ENCODE data around the gene FES. TPM values are rescaled to one million over a fixed set of nuclear protein-coding genes. Genes with fewer than 3 reads are reported as not detected.

Gene FES
- total RNA-seq, 2 donors from 2014 or later, result 54.2 to 86.3 TPM

GRCh38 chr15:90862964-90863778 lies 21.1 kb upstream of the FES start:
- Histone ChIP-seq H3K4me1 (ENCODE audit: control insufficient read depth in 1 of 2, low read depth in 2 of 2) (no peaks in the 10 kb centered on the region), H3K36me3 (no peaks in the 10 kb centered on the region), H3K27me3 (replicated peaks; ENCODE audit: insufficient read depth) (no peaks in the 10 kb centered on the region), H3K4me3 (no peak overlapping the region), H3K9me3 (no peaks in the 10 kb centered on the region), H3K27ac (no peak overlapping the region)
- ATAC-seq (ENCODE audit: insufficient number of reproducible peaks, low FRiP score, low read depth) (no peak), DNase-seq (ENCODE audit: low spot score) (no peak)
- TF ChIP-seq CTCF (IDR thresholded peaks at IDR 0.05), result no peak

GRCh38 chr15:90863987-90864386 lies 20.3 kb upstream of the FES start:
- H3K4me3 ChIP-seq, result no peak overlapping the region
- no peaks in the 10 kb centered on the region for H3K27me3 ChIP-seq (replicated peaks; ENCODE audit: insufficient read depth)
- TF ChIP-seq CTCF (IDR thresholded peaks at IDR 0.05), result no peak
- H3K9me3 ChIP-seq, result no peaks in the 10 kb centered on the region
- DNase-seq (ENCODE audit: low spot score) (no peak), ATAC-seq (ENCODE audit: insufficient number of reproducible peaks, low FRiP score, low read depth) (no peak)
- H3K36me3 ChIP-seq, result no peaks in the 10 kb centered on the region
- H3K4me1 ChIP-seq (ENCODE audit: control insufficient read depth in 1 of 2, low read depth in 2 of 2), result peaks cover 0 to 3% of the 10 kb centered on the region in 2 donors
- no peak overlapping the region for H3K27ac ChIP-seq

GRCh38 chr15:90864507-90864906 lies 19.8 kb upstream of the FES start:
- peaks cover 0 to 8% of the 10 kb centered on the region in 2 donors for H3K4me1 ChIP-seq (ENCODE audit: control insufficient read depth in 1 of 2, low read depth in 2 of 2)
- no peaks in the 10 kb centered on the region for H3K27me3 ChIP-seq (replicated peaks; ENCODE audit: insufficient read depth)
- no peak for TF ChIP-seq CTCF (IDR thresholded peaks at IDR 0.05)
- H3K27ac ChIP-seq, result no peak overlapping the region
- no peak overlapping the region for H3K4me3 ChIP-seq
- DNase-seq (ENCODE audit: low spot score) (no peak), ATAC-seq (ENCODE audit: insufficient number of reproducible peaks, low FRiP score, low read depth) (no peak)
- H3K36me3 ChIP-seq, result no peaks in the 10 kb centered on the region
- no peaks in the 10 kb centered on the region for H3K9me3 ChIP-seq

- Histone ChIP-seq H3K9me3 (no peaks in the 10 kb centered on the region), H3K4me3 (no peak overlapping the region), H3K27ac (no peak overlapping the region), H3K27me3 (replicated peaks; ENCODE audit: insufficient read depth) (no peaks in the 10 kb centered on the region), H3K36me3 (no peaks in the 10 kb centered on the region), H3K4me1 (ENCODE audit: control insufficient read depth in 1 of 2, low read depth in 2 of 2) (peaks cover 10 to 20% of the 10 kb centered on the region in 2 donors)
- ATAC-seq (ENCODE audit: insufficient number of reproducible peaks, low FRiP score, low read depth) (no peak), DNase-seq (ENCODE audit: low spot score) (no peak)
- no peak for TF ChIP-seq CTCF (IDR thresholded peaks at IDR 0.05)
Observed at GRCh38 chr15:90865702-90866101, 18.6 kb upstream of the FES start.

- no peak for TF ChIP-seq CTCF (IDR thresholded peaks at IDR 0.05)
- Histone ChIP-seq H3K9me3 (no peaks in the 10 kb centered on the region), H3K4me3 (no peak overlapping the region), H3K27ac (no peak overlapping the region), H3K27me3 (replicated peaks; ENCODE audit: insufficient read depth) (no peaks in the 10 kb centered on the region), H3K36me3 (no peaks in the 10 kb centered on the region), H3K4me1 (ENCODE audit: control insufficient read depth in 1 of 2, low read depth in 2 of 2) (peaks cover 10 to 22% of the 10 kb centered on the region in 2 donors)
- ATAC-seq (ENCODE audit: insufficient number of reproducible peaks, low FRiP score, low read depth) (no peak), DNase-seq (ENCODE audit: low spot score) (no peak)
Observed at GRCh38 chr15:90866161-90866715, 18.1 kb upstream of the FES start.

Data from thoracic aorta (tissue), 2 donors.